Measurements from ENCODE around the gene RALGAPA2.

Gene RALGAPA2

GRCh38 chr20:20410678-20411077, 301.8 kb downstream of the RALGAPA2 start:
- Histone ChIP-seq H3K36me3 (ENCODE audit: insufficient read depth, low read length) (no peaks in the 10 kb centered on the region), H3K4me2 (ENCODE audit: low read depth, low read length, poor library complexity, severe bottlenecking) (no peak overlapping the region), H3K4me1 (ENCODE audit: insufficient read depth, low read length, poor library complexity, severe bottlenecking) (no peaks in the 10 kb centered on the region), H3K9me3 (ENCODE audit: insufficient read depth, low read depth, low read length) (no peaks in the 10 kb centered on the region), H3K27me3 (ENCODE audit: insufficient read depth, low read length, poor library complexity, severe bottlenecking) (no peaks in the 10 kb centered on the region), H3K9ac (ENCODE audit: low read depth, low read length, poor library complexity, severe bottlenecking) (no peak overlapping the region), H3K9me2 (replicated peaks; ENCODE audit: low read depth, low read length) (no peaks in the 10 kb centered on the region), H4K20me1 (ENCODE audit: insufficient read depth, low read length, poor library complexity, severe bottlenecking) (no peaks in the 10 kb centered on the region), H3K4me3 (ENCODE audit: low read length, poor library complexity, severe bottlenecking) (no peak overlapping the region), H2AFZ (ENCODE audit: low read length) (no peak overlapping the region), H3K79me2 (ENCODE audit: insufficient read depth, low read length) (no peaks in the 10 kb centered on the region), H3F3A (ENCODE audit: low read depth) (no peaks in the 10 kb centered on the region)
- TF ChIP-seq EZH2phosphoT487 (IDR thresholded peaks at IDR 0.05; ENCODE audit: borderline replicate concordance) (no peak), CTCF (conservative IDR thresholded peaks at IDR 0.05; ENCODE audit: low read length) (no peak)

DNA sequence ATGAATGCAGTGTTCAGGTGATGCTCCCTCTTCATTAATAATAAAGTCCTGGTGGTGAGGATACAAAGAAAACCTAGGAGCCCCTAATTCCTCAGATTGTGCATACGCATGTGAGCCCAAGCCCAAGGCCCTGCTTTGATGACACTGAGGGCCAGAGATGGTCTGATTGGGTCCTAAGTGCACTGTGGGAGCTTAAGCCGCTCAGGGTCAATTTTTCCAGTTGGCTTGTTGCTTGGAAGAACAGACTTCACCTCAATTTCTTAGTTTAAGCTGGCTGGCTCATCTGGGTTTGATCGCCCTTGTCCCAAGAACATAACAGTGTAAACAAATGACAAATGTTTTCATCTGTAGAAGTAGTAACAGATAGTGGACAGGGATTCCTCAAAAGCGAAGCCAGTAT, 303.1 kb downstream of the RALGAPA2 start:
- Histone ChIP-seq H3K9me3 (ENCODE audit: insufficient read depth, low read depth, low read length) (no peaks in the 10 kb centered on the region), H4K20me1 (ENCODE audit: insufficient read depth, low read length, poor library complexity, severe bottlenecking) (no peaks in the 10 kb centered on the region), H3K4me1 (ENCODE audit: insufficient read depth, low read length, poor library complexity, severe bottlenecking) (no peaks in the 10 kb centered on the region), H3K27me3 (ENCODE audit: insufficient read depth, low read length, poor library complexity, severe bottlenecking) (no peaks in the 10 kb centered on the region), H3F3A (ENCODE audit: low read depth) (no peaks in the 10 kb centered on the region), H3K36me3 (ENCODE audit: insufficient read depth, low read length) (no peaks in the 10 kb centered on the region), H2AFZ (ENCODE audit: low read length) (no peak overlapping the region), H3K4me2 (ENCODE audit: low read depth, low read length, poor library complexity, severe bottlenecking) (no peak overlapping the region), H3K4me3 (ENCODE audit: low read length, poor library complexity, severe bottlenecking) (no peak overlapping the region), H3K9ac (ENCODE audit: low read depth, low read length, poor library complexity, severe bottlenecking) (no peak overlapping the region), H3K79me2 (ENCODE audit: insufficient read depth, low read length) (no peaks in the 10 kb centered on the region), H3K9me2 (replicated peaks; ENCODE audit: low read depth, low read length) (no peaks in the 10 kb centered on the region)
- TF ChIP-seq CTCF (conservative IDR thresholded peaks at IDR 0.05; ENCODE audit: low read length), result no peak
- no peak for TF ChIP-seq EZH2phosphoT487 (IDR thresholded peaks at IDR 0.05; ENCODE audit: borderline replicate concordance)

DNA sequence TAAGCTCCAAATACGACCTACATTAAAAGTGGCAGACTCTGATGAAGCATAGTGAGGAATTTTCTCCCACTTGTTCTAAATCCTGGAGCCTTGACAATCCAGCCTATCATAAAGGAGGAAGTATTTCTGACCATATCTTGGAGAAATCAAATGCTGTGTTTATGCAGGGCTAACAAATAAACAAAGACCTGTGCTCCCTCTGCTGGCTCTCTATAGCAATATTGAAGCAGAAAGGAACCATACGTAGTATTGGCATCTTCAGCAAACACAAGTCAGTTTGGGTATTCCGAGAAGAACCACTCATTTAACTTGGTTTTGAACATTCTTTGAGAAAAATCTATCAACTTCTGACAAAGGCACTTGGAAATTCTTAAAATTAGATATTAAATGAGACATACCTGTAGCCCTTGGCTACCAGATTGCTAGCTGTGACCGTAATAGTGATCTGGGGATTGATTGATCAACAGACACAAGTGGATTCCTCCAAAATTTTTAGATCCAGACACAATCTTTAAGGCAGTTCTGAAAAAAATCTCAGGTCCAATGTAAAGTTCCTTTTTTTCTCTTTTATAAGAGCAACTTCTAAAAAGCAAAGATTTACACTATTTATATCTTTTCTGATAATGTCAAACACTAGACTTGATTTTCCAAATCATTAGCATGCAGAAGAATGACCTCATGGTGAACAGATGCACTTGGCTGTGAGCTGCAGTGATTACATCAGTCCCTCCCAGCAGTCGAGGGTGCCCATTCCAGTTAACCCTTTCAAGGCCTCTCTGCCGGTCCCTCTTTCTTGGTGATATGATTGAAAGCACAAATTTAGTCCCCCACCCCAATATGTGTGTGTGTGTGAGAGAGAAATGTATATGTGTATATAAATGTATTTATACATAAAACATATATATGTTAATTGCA, 304.3 kb downstream of the RALGAPA2 start:
- Histone ChIP-seq H3K4me1 (ENCODE audit: insufficient read depth, low read length, poor library complexity, severe bottlenecking) (no peaks in the 10 kb centered on the region), H3F3A (ENCODE audit: low read depth) (no peaks in the 10 kb centered on the region), H3K27me3 (ENCODE audit: insufficient read depth, low read length, poor library complexity, severe bottlenecking) (no peaks in the 10 kb centered on the region), H3K36me3 (ENCODE audit: insufficient read depth, low read length) (no peaks in the 10 kb centered on the region), H3K4me2 (ENCODE audit: low read depth, low read length, poor library complexity, severe bottlenecking) (no peak overlapping the region), H4K20me1 (ENCODE audit: insufficient read depth, low read length, poor library complexity, severe bottlenecking) (no peaks in the 10 kb centered on the region), H2AFZ (ENCODE audit: low read length) (no peak overlapping the region), H3K9ac (ENCODE audit: low read depth, low read length, poor library complexity, severe bottlenecking) (no peak overlapping the region), H3K79me2 (ENCODE audit: insufficient read depth, low read length) (no peaks in the 10 kb centered on the region), H3K9me2 (replicated peaks; ENCODE audit: low read depth, low read length) (no peaks in the 10 kb centered on the region), H3K9me3 (ENCODE audit: insufficient read depth, low read depth, low read length) (no peaks in the 10 kb centered on the region), H3K4me3 (ENCODE audit: low read length, poor library complexity, severe bottlenecking) (no peak overlapping the region)
- no peak for TF ChIP-seq EZH2phosphoT487 (IDR thresholded peaks at IDR 0.05; ENCODE audit: borderline replicate concordance)
- TF ChIP-seq CTCF (conservative IDR thresholded peaks at IDR 0.05; ENCODE audit: low read length), result peak; percentile 47
